ENCODE measurements around the gene CTDSP2. TPM values are rescaled to one million over a fixed set of nuclear protein-coding genes. Genes with fewer than 3 reads are reported as not detected.

The CTDSP2 gene
- total RNA-seq, 1 experiment from 2014 or later, result 82.7 TPM

GRCh38 chr12:57826400-57826799, 20.1 kb downstream of the CTDSP2 start:
- Histone ChIP-seq H3K9me3 (ENCODE audit: control insufficient read depth in 1 of 2, insufficient read depth in 1 of 2, low read depth in 1 of 2, low read length in 2 of 2) (no peaks in the 10 kb centered on the region), H3K9me2 (ENCODE audit: insufficient read depth) (no peaks in the 10 kb centered on the region), H3K27ac (ENCODE audit: low read depth, low read length) (no peak overlapping the region), H4K20me1 (ENCODE audit: insufficient read depth) (no peaks in the 10 kb centered on the region), H2AFZ (ENCODE audit: low read depth, low read length, poor library complexity, severe bottlenecking) (no peak overlapping the region), H3K4me1 (ENCODE audit: control insufficient read depth in 1 of 2, insufficient read depth in 2 of 2, low read length in 2 of 2) (no peaks in the 10 kb centered on the region), H3K4me2 (ENCODE audit: low read length) (no peak overlapping the region), H3K4me3 (replicated peaks in 1 of 2; ENCODE audit: low read depth in 1 of 2, low read length in 2 of 2) (no peak overlapping the region), H3K27me3 (ENCODE audit: insufficient read depth, low read length) (no peaks in the 10 kb centered on the region), H3K36me3 (ENCODE audit: control insufficient read depth in 1 of 2, insufficient read depth in 2 of 2, low read length in 2 of 2) (peaks cover 37 to 45% of the 10 kb centered on the region in 2 experiments), H3K79me2 (ENCODE audit: insufficient read depth, low read length) (peaks cover 18% of the 10 kb centered on the region), H3K9ac (ENCODE audit: low read length) (no peak overlapping the region)
- TF ChIP-seq JUND (IDR thresholded peaks at IDR 0.05) (no peak), ZFX (IDR thresholded peaks at IDR 0.05) (no peak), SP1 (IDR thresholded peaks at IDR 0.05; ENCODE audit: low read depth) (no peak), POLR2A (IDR thresholded peaks at IDR 0.05; ENCODE audit: borderline replicate concordance, extremely low read depth, insufficient read depth, insufficient read length) (no peak), ELF1 (IDR thresholded peaks at IDR 0.05; ENCODE audit: borderline replicate concordance, low read depth) (no peak), CTCF (IDR thresholded peaks at IDR 0.05 in 2 of 3, conservative IDR thresholded peaks at IDR 0.05 in 1 of 3; ENCODE audit: borderline replicate concordance in 1 of 3, insufficient read depth in 1 of 3, low read depth in 2 of 3, low read length in 2 of 3) (no peak), ZBTB33 (IDR thresholded peaks at IDR 0.05; ENCODE audit: extremely low read depth, insufficient replicate concordance, low read length) (no peak), TCF7L2 (IDR thresholded peaks at IDR 0.05; ENCODE audit: borderline replicate concordance, extremely low read depth, insufficient read depth, insufficient read length) (no peak), SRF (IDR thresholded peaks at IDR 0.05; ENCODE audit: low read depth) (no peak), REST (IDR thresholded peaks at IDR 0.05; ENCODE audit: low read depth) (no peak), MAX (IDR thresholded peaks at IDR 0.05) (no peak), SIN3A (IDR thresholded peaks at IDR 0.05; ENCODE audit: low read depth) (no peak), CBX3 (IDR thresholded peaks at IDR 0.05; ENCODE audit: low read depth) (no peak), ZNF274 (IDR thresholded peaks at IDR 0.05; ENCODE audit: low read depth, low read length) (no peak), RAD21 (IDR thresholded peaks at IDR 0.05; ENCODE audit: low read depth) (no peak), CEBPB (IDR thresholded peaks at IDR 0.05; ENCODE audit: low read depth) (no peak), YY1 (IDR thresholded peaks at IDR 0.05; ENCODE audit: extremely low read depth, insufficient replicate concordance, low read depth, low read length) (no peak), POLR2AphosphoS5 (IDR thresholded peaks at IDR 0.05; ENCODE audit: low read depth, low read length) (no peak), ATF3 (IDR thresholded peaks at IDR 0.05) (no peak)
- no peak for ATAC-seq
- intact Hi-C loops (cut with micrococcal nuclease), result no loop called here
- BruUV-seq (replicated peaks), result no TSS peak
- DNase-seq (ENCODE audit: low read depth, low spot score), result no peak
- ChIA-PET CTCF (no interaction called here), POLR2A (no interaction called here), RAD21 (ENCODE audit: low non-redundant PET in 1 of 2, low total read pairs in 2 of 2, uncharacterized antibody in 2 of 2, unreplicated experiment in 2 of 2) (no interaction called here)

Measured in HCT116 (cell line).